Activated CD4-positive, alpha-beta T cell treated with anti-CD3 and anti-CD28 coated beads for 48 hours (primary cell): ENCODE results near the gene SHKBP1.

Source experiments
- DNase-seq: peaks from one replicate; pipeline ENCODE4 v3.0.0-alpha.2; 2020

SHKBP1 gene

GRCh38 chr19:40603389-40604170, 26.9 kb downstream of the SHKBP1 start:
- peak; percentile 99 for DNase-seq

- DNase-seq, result no peak
These were observed 27.5 kb downstream of the SHKBP1 start for GRCh38 chr19:40604171-40604646.

GRCh38 chr19:40604647-40605215, 28.1 kb downstream of the SHKBP1 start:
- DNase-seq, result peak; percentile 35

- DNase-seq, result peak; percentile 82
These were observed 28.7 kb downstream of the SHKBP1 start for GRCh38 chr19:40605216-40605971.

GRCh38 chr19:40607311-40608239, 30.9 kb downstream of the SHKBP1 start:
- no peak for DNase-seq

GRCh38 chr19:40608240-40608621, 31.6 kb downstream of the SHKBP1 start:
- DNase-seq, result no peak

GRCh38 chr19:40608957-40609356, 32.3 kb downstream of the SHKBP1 start:
- DNase-seq, result no peak

GRCh38 chr19:40609561-40610395, 33.1 kb downstream of the SHKBP1 start:
- peak; percentile 96 for DNase-seq

GRCh38 chr19:40610396-40611064, 33.9 kb downstream of the SHKBP1 start:
- DNase-seq, result peak; percentile 77

GRCh38 chr19:40611096-40611495, 34.4 kb downstream of the SHKBP1 start:
- DNase-seq, result no peak

- DNase-seq, result no peak
These were observed 35.4 kb downstream of the SHKBP1 start for GRCh38 chr19:40611900-40612698.

- peak; percentile 93 for DNase-seq
These were observed 36.4 kb downstream of the SHKBP1 start for GRCh38 chr19:40612831-40613689.

- DNase-seq, result peak; percentile 93
These were observed 37.3 kb downstream of the SHKBP1 start for GRCh38 chr19:40613690-40614621.

- DNase-seq, result peak; percentile 99
These were observed 38.1 kb downstream of the SHKBP1 start for GRCh38 chr19:40614622-40615411.

- no peak for DNase-seq
These were observed 39.5 kb downstream of the SHKBP1 start for GRCh38 chr19:40616178-40616577.

GRCh38 chr19:40616941-40617340, 40.3 kb downstream of the SHKBP1 start:
- no peak for DNase-seq

- no peak for DNase-seq
These were observed 41.3 kb downstream of the SHKBP1 start for GRCh38 chr19:40617961-40618360.
